HCT116 (cell line): ENCODE measurements around the gene PDCD1LG2. TPM values are rescaled to one million over a fixed set of nuclear protein-coding genes. Genes with fewer than 3 reads are reported as not detected.

ENCODE experiments used
- ATAC-seq: fragments of 200-7000 bp; cut with Tn5 transposase; 2 replicates; pipeline ENCODE4 v1.9.1; 2020; ENCODE audit warnings: mild to moderate bottlenecking, moderate library complexity
- BruUV-seq: library from RNA; stranded (reverse); fragments of 400-500 nt; replicated peaks from 2 replicates; lab custom pipeline; 2021; lab: Mats Ljungman, UMichigan
- CTCF ChIA-PET: fragments of 300-600 bp; sonication (Branson Sonifier 250); formaldehyde crosslinking; loops from one replicate; lab custom pipeline; 2021; ENCODE audit warnings: antibody characterized with exemption; lab: Charles Lee
- POLR2A ChIA-PET: fragments of 300-600, 350-600 bp; sonication (Branson Sonifier 250); formaldehyde crosslinking; loops from one replicate; lab custom pipeline; 2021; ENCODE audit warnings: antibody characterized with exemption; lab: Charles Lee
- RAD21 ChIA-PET, 2 experiments: fragments of 300-600 bp; sonication (Branson Sonifier 250); formaldehyde crosslinking; loops; one replicate each; lab custom pipeline; 2023; ENCODE audit warnings: low total read pairs in 2 of 2; ENCODE audit not compliant: uncharacterized antibody in 2 of 2, unreplicated experiment in 2 of 2, low non-redundant PET in 1 of 2; lab: Charles Lee
- DNase-seq: peaks from one replicate; pipeline ENCODE4 v3.0.0-alpha.2; 2010; ENCODE audit warnings: low read depth, low spot score
- H2AFZ ChIP-seq: fragments of 200-600 bp; shearing (Covaris generic), sonication (generic); 2 replicates; pipeline ENCODE4 v1.6.1; 2017; ENCODE audit warnings: low read depth, mixed run types, mixed read lengths, antibody characterized with exemption, low read length; ENCODE audit not compliant: poor library complexity, severe bottlenecking
- H3K27ac ChIP-seq: 2 replicates; pipeline ENCODE4 v1.5.1; 2012; ENCODE audit warnings: low read depth, low read length
- H3K27me3 ChIP-seq: fragments of 200-600 bp; sonication (generic); 2 replicates; pipeline ENCODE4 v1.6.1; 2016; ENCODE audit warnings: mixed run types, low read length, mixed read lengths; ENCODE audit not compliant: insufficient read depth
- H3K36me3 ChIP-seq, 2 experiments: fragments of 200-500 bp in 1 of 2; fragments of 200-600 bp in 1 of 2; sonication (Bioruptor generic) in 1 of 2; sonication (generic) in 1 of 2; 2 replicates each; pipeline versions ENCODE4 v1.5.1 to v1.6.1; 2014 to 2016; ENCODE audit warnings: low read length in 2 of 2, inconsistent platforms in 1 of 2, mixed read lengths in 1 of 2, mixed run types in 1 of 2; ENCODE audit not compliant: insufficient read depth in 2 of 2, control insufficient read depth in 1 of 2
- H3K4me1 ChIP-seq, 2 experiments: fragments of 200-600 bp in 1 of 2; sonication (generic) in 1 of 2; 2 replicates each; pipeline versions ENCODE4 v1.5.1 to v1.6.1; 2012 to 2017; ENCODE audit warnings: low read length in 2 of 2, inconsistent platforms in 1 of 2, mild to moderate bottlenecking in 1 of 2, mixed read lengths in 1 of 2, mixed run types in 1 of 2, moderate library complexity in 1 of 2; ENCODE audit not compliant: insufficient read depth in 2 of 2, control insufficient read depth in 1 of 2
- H3K4me2 ChIP-seq: fragments of 200-600 bp; sonication (generic); 2 replicates; pipeline ENCODE4 v1.6.1; 2017; ENCODE audit warnings: mixed run types, low read length, mixed read lengths
- H3K4me3 ChIP-seq, 2 experiments: fragments of 200-600 bp in 1 of 2; sonication (generic) in 1 of 2; replicated peaks in 1 of 2; 2 replicates each; pipeline ENCODE4 v1.5.1; 2011 to 2016; ENCODE audit warnings: low read length in 2 of 2, control low read depth in 1 of 2, low read depth in 1 of 2, mild to moderate bottlenecking in 1 of 2, mixed read lengths in 1 of 2, mixed run types in 1 of 2
- H3K79me2 ChIP-seq: fragments of 200-600 bp; sonication (generic); 2 replicates; pipeline ENCODE4 v1.6.1; 2017; ENCODE audit warnings: mild to moderate bottlenecking, mixed run types, low read length, moderate library complexity, mixed read lengths; ENCODE audit not compliant: insufficient read depth
- H3K9ac ChIP-seq: fragments of 200-600 bp; sonication (generic); 2 replicates; pipeline ENCODE4 v1.6.1; 2016; ENCODE audit warnings: low read length, mixed read lengths
- H3K9me2 ChIP-seq: fragments of 200-600 bp; sonication (generic), shearing (Covaris generic); 2 replicates; pipeline ENCODE4 v1.6.1; 2017; ENCODE audit warnings: mixed run types, mild to moderate bottlenecking, moderate library complexity; ENCODE audit not compliant: insufficient read depth
- H3K9me3 ChIP-seq, 2 experiments: fragments of 200-500 bp in 1 of 2; fragments of 200-600 bp in 1 of 2; sonication (Bioruptor generic) in 1 of 2; sonication (generic) in 1 of 2; 2 replicates each; pipeline ENCODE4 v1.6.1; 2014 to 2017; ENCODE audit warnings: low read length in 2 of 2, mixed read lengths in 2 of 2, inconsistent platforms in 1 of 2, low read depth in 1 of 2, mild to moderate bottlenecking in 1 of 2, mixed run types in 1 of 2, moderate library complexity in 1 of 2; ENCODE audit not compliant: control insufficient read depth in 1 of 2, insufficient read depth in 1 of 2
- H4K20me1 ChIP-seq: fragments of 200-600 bp; sonication (generic), shearing (Covaris generic); 2 replicates; pipeline ENCODE4 v1.6.1; 2017; ENCODE audit warnings: mixed run types, mild to moderate bottlenecking, moderate library complexity; ENCODE audit not compliant: insufficient read depth
- ELF1 ChIP-seq: IDR thresholded peaks from 2 replicates; pipeline ENCODE4 v1.6.1; 2012; ENCODE audit warnings: low read depth, borderline replicate concordance
- EZH2phosphoT487 ChIP-seq: fragments of 200-600 bp; IDR thresholded peaks from 2 replicates; pipeline ENCODE4 v1.6.1; 2018; ENCODE audit warnings: antibody characterized with exemption, borderline replicate concordance
- FOSL1 ChIP-seq: IDR thresholded peaks from 2 replicates; pipeline ENCODE4 v1.6.1; 2012; ENCODE audit warnings: low read depth
- JUND ChIP-seq: IDR thresholded peaks from 2 replicates; pipeline ENCODE4 v1.6.1; 2012
- SIN3A ChIP-seq: IDR thresholded peaks from 2 replicates; pipeline ENCODE4 v1.6.1; 2012; ENCODE audit warnings: low read depth
- SP1 ChIP-seq: IDR thresholded peaks from 2 replicates; pipeline ENCODE4 v1.6.1; 2012; ENCODE audit warnings: low read depth
- SRF ChIP-seq: IDR thresholded peaks from 2 replicates; pipeline ENCODE4 v1.6.1; 2012; ENCODE audit warnings: low read depth
- ZBTB33 ChIP-seq: IDR thresholded peaks from 2 replicates; pipeline ENCODE4 v1.6.1; 2011; ENCODE audit warnings: mild to moderate bottlenecking, low read length, moderate library complexity; ENCODE audit not compliant: insufficient replicate concordance; ENCODE audit errors: extremely low read depth
- ZFX ChIP-seq: fragments of 450-650 bp; IDR thresholded peaks from 2 replicates; pipeline ENCODE4 v1.6.1; 2017
- intact Hi-C: fragments of 100-400 bp; cut with micrococcal nuclease; formaldehyde crosslinking; loops from 2 replicates; pipeline ENCODE4 v1.10.0; 2022
- total RNA-seq: library from RNA; stranded (reverse); gene quantifications from one replicate; pipeline ENCODE4 v1.2.1, GENCODE V29; 2021; ENCODE audit not compliant: unreplicated experiment

The PDCD1LG2 gene
- total RNA-seq, 1 experiment from 2014 or later = not detected

GRCh38 chr9:5620494-5620893 is 110.2 kb downstream of the PDCD1LG2 start:
- ChIA-PET RAD21 (no interaction called here), POLR2A (no interaction called here), CTCF (interaction anchor here (4.4 kb wide), 1 partner anchor 20 kb away, joined by 19 read pairs; no protein-coding TSS in a partner anchor)
- Histone ChIP-seq H3K36me3 (no peaks in the 10 kb centered on the region), H4K20me1 (no peaks in the 10 kb centered on the region), H3K9ac (no peak overlapping the region), H3K27ac (peak overlapping the region; percentile 71), H3K4me2 (peak overlapping the region; percentile 61), H3K4me1 (peaks cover 32 to 36% of the 10 kb centered on the region in 2 experiments), H3K9me2 (no peaks in the 10 kb centered on the region; the same call in 1 of the 2 replicates), H3K27me3 (no peaks in the 10 kb centered on the region), H3K79me2 (no peaks in the 10 kb centered on the region), H2AFZ (no peak overlapping the region), H3K4me3 (peak overlapping the region in 1 of 2 experiments; percentile 6; a peak in 1 of 4 replicates), H3K9me3 (no peaks in the 10 kb centered on the region)
- intact Hi-C loops = no loop called here
- DNase-seq = no peak
- TF ChIP-seq JUND (no peak), ZBTB33 (no peak), SIN3A (0 out of 2 replicates have a peak, but pooled peaks have one; percentile 34), FOSL1 (0 out of 2 replicates have a peak, but pooled peaks have one; percentile 32), EZH2phosphoT487 (no peak), SP1 (peak; percentile 7; the same call in 1 of the 2 replicates), ZFX (no peak), ELF1 (no peak), SRF (no peak)
- BruUV-seq = no TSS peak
- ATAC-seq = no peak

Other genes with a start within 250 kb of the PDCD1LG2 start
- not detected for gene RLN2, start 205.8 kb upstream of the PDCD1LG2 start, total RNA-seq
- not detected for gene RLN1, start 170.7 kb upstream of the PDCD1LG2 start, total RNA-seq
- gene PLGRKT, start 72.6 kb upstream of the PDCD1LG2 start, total RNA-seq = 23.8 TPM
- gene CD274, start 60.0 kb upstream of the PDCD1LG2 start, total RNA-seq = 2.5 TPM
- gene RIC1, start 118.6 kb downstream of the PDCD1LG2 start, total RNA-seq = 25.5 TPM